RWPE2 (cell line): ENCODE measurements around the gene METTL1.
A peak's percentile ranks its signal among the peaks of the same experiment; 100 is the strongest.

Source experiments
- ATAC-seq: fragments of 200-7000 bp; cut with Tn5 transposase; 3 replicates; pipeline ENCODE4 v1.9.1; 2021; ENCODE audit warnings: low read depth
- DNase-seq: peaks from one replicate; pipeline ENCODE4 v3.0.0-alpha.2; 2020; ENCODE audit warnings: low spot score
- H3K27ac ChIP-seq: fragments of 450-650 bp; 2 replicates; pipeline ENCODE4 v1.5.1; 2017; ENCODE audit warnings: mild to moderate bottlenecking; ENCODE audit not compliant: poor library complexity, severe bottlenecking
- H3K27me3 ChIP-seq: fragments of 250-450 bp; sonication (Bioruptor Pico); 2 replicates; pipeline ENCODE4 v1.5.1; 2021; ENCODE audit warnings: mild to moderate bottlenecking, moderate library complexity; ENCODE audit not compliant: insufficient read depth, poor library complexity, severe bottlenecking
- H3K36me3 ChIP-seq: fragments of 250-450 bp; sonication (Bioruptor Pico); 2 replicates; pipeline ENCODE4 v1.5.1; 2020; ENCODE audit warnings: low read depth, mild to moderate bottlenecking, moderate library complexity
- H3K4me1 ChIP-seq: fragments of 250-450 bp; sonication (Bioruptor Pico); 2 replicates; pipeline ENCODE4 v1.5.1; 2021; ENCODE audit warnings: mild to moderate bottlenecking, moderate library complexity; ENCODE audit not compliant: insufficient read depth, poor library complexity, severe bottlenecking
- H3K4me3 ChIP-seq: fragments of 250-450 bp; sonication (Bioruptor Pico); 2 replicates; pipeline ENCODE4 v1.5.1; 2021; ENCODE audit warnings: mild to moderate bottlenecking, moderate library complexity; ENCODE audit not compliant: severe bottlenecking
- H3K9me3 ChIP-seq: fragments of 250-450 bp; sonication (Bioruptor Pico); 2 replicates; pipeline ENCODE4 v1.5.1; 2021; ENCODE audit warnings: mild to moderate bottlenecking, moderate library complexity; ENCODE audit not compliant: severe bottlenecking
- CTCF ChIP-seq: fragments of 450-650 bp; IDR thresholded peaks from one replicate; pipeline ENCODE4 v1.5.1; 2017; ENCODE audit warnings: mild to moderate bottlenecking, moderate library complexity; ENCODE audit not compliant: poor library complexity, severe bottlenecking

METTL1 gene

DNA sequence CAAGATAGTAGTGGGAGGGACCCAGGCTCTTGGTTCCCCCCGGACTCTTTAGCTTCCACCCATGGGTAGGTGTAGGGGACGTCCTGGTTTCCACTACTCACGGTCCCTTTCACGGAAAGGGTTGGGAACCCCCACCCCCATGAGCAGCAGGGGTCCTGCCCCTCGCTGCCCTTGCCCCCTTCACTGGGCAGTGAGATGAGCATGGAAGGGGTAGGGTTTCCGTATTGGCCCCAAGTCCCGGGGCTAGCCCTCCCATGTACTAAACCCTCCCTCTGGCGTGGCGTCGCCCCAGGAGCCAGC lies 46.1 kb downstream of the METTL1 start:
- peak; percentile 5; the same call in 2 of the 3 replicates for ATAC-seq
- H3K4me3 ChIP-seq = peak overlapping the region; percentile 67

DNA sequence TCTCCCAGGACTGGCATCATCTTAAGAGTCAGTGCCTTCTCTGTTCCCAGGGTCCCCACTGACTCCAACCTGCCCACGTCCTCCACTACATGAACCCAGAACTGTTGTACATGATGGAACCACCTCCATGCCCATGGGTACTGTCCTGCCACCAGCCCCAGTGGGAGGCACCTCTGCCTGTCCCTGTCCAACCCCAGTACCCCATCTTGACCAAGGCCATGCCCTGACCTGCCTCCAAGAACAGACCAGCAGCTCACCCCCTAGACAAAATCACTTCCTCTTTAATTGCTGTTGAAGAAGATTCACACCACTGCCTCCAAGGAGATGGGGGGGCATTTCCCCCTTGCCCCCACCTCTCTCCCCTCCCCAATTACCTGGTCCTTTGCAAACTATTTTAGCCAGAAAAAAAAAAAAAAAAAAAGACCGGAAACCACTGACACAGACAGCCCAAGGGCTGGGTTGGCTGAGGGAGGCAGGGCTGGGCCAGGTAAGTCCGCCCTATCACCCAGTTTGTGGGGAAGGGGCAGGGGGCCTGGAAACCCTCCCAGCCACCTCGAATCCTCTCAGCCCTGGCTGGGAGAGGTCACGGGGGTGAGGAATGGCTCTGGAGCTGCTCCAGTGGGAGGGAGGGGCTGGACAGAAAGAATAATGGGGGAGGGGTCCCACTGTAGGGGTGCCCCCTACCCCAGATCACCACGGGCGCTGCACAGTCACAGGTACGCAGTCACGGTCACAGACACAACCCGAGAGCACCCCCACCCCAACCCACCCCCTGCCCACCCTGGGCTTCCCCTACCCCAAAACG lies 46.8 kb downstream of the METTL1 start:
- H3K36me3 ChIP-seq = no peaks in the 10 kb centered on the region; the same call in 1 of the 2 replicates
- TF ChIP-seq CTCF = no peak
- H3K4me3 ChIP-seq = no peak overlapping the region
- H3K4me1 ChIP-seq = no peaks in the 10 kb centered on the region
- H3K27me3 ChIP-seq = no peaks in the 10 kb centered on the region
- ATAC-seq (no peak), DNase-seq (no peak)
- H3K9me3 ChIP-seq = no peaks in the 10 kb centered on the region
- no peak overlapping the region for H3K27ac ChIP-seq

More for the DNA sequence above, 46.1 kb downstream of the METTL1 start:
- Histone ChIP-seq H3K36me3 (no peaks in the 10 kb centered on the region), H3K9me3 (no peaks in the 10 kb centered on the region), H3K4me1 (no peaks in the 10 kb centered on the region), H3K27ac (peak overlapping the region; percentile 46), H3K27me3 (no peaks in the 10 kb centered on the region)
- no peak for DNase-seq
- TF ChIP-seq CTCF = no peak

DNA sequence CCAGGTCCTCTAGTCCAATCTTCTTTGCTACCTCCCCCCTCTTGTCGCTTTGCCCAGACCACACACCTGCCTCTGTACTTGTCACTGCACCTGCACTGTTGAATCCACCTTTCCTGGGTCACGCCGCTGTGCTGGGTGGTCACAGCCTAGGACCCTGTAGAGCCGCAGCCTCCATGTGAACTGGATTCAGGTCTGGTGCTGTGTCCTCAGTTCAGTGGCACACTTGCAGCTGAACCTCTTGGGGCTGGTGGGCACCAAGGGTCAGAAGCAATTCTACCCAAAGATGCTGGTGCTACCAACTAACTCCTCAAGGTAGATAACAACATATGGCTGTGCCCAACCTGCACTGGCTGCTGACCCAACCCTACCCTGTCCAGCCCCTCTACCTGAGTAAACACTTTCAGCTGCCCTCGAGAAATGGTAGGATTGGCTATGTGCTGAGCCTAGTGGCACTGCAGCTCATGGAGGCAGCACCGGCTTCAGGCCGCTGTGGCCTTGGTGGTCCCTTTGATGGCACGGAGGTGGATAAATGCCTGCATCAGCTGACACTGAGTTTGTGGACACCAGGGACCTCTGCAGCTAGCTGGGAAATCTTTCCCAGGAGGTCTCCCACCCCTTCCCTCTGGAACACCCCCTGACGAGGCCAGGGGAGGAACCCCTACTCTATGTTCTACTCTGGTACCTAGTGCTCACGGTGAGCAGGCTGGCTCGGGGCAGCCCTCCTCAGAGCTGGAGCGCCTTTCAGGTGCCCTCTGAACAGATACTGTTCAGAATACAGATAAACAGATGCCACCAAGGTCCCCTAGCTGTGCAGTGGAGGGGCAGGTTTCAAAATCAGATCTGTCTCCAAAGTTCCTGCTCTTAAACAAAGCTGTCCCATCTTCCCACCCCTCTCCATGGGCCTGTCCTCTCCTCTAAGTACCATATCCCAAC lies 47.6 kb downstream of the METTL1 start:
- H3K4me3 ChIP-seq = no peak overlapping the region
- H3K36me3 ChIP-seq = peaks cover 6% of the 10 kb centered on the region
- TF ChIP-seq CTCF = no peak
- H3K27me3 ChIP-seq = no peaks in the 10 kb centered on the region
- no peak for DNase-seq
- no peak overlapping the region for H3K27ac ChIP-seq
- no peaks in the 10 kb centered on the region for H3K4me1 ChIP-seq
- ATAC-seq = no peak
- H3K9me3 ChIP-seq = no peaks in the 10 kb centered on the region

DNA sequence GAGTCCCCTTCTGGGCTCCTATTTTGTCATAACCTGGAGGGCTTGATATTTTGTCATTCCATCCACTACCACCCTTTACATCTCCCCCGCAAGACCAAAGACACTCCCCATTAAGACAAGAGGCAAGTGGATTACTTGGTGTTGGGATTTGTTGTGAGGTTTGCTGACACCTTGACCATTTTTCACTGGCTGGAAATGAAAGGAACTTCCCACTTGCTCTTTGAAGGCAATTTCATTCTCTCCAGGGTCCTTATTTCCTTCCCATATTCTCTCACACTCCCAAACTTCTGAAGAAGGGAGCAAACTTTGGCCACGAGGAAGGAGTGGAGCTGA lies 48.3 kb downstream of the METTL1 start:
- no peak for TF ChIP-seq CTCF
- DNase-seq (no peak), ATAC-seq (no peak)
- H3K9me3 ChIP-seq = no peaks in the 10 kb centered on the region
- peaks cover 8% of the 10 kb centered on the region for H3K36me3 ChIP-seq
- no peak overlapping the region for H3K27ac ChIP-seq
- H3K27me3 ChIP-seq = no peaks in the 10 kb centered on the region
- no peaks in the 10 kb centered on the region for H3K4me1 ChIP-seq
- H3K4me3 ChIP-seq = no peak overlapping the region
